ENCODE measurements around the gene SEMA3G.

DNA sequence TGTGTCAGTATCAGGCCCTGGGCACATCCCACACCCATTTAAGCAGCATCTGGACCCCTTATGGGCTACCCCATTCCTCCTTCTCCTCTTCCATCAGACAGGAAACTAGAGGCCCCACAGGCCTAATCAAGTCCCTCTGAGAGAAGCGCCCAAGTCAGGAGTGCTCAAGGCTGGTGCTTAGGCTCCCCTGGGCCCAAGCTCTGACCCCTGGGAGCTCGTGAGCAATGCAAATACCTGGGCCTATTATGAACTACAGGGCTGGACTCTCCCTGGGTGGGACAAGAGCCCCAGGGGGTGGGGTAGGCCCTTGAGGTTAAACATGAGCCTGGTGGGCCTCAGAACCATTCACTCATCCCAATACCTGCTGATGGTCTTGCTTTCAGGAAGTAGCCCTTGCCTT is 57.4 kb downstream of the SEMA3G start:
- TF ChIP-seq TAF1 (IDR thresholded peaks at IDR 0.05; ENCODE audit: borderline replicate concordance, insufficient read depth, low read length), result no peak
- no peak for TF ChIP-seq SIN3A (IDR thresholded peaks at IDR 0.05; ENCODE audit: borderline replicate concordance, insufficient read depth, low read length)
- TF ChIP-seq REST (IDR thresholded peaks at IDR 0.05; ENCODE audit: insufficient read depth in 1 of 2, low read depth in 2 of 2, low read length in 2 of 2), result no peak
- no peak for TF ChIP-seq FOXP2 (optimal IDR thresholded peaks at IDR 0.05; ENCODE audit: borderline replicate concordance, extremely low read depth, extremely low read length, insufficient read depth)
